ENCODE data around the gene DNAJC4.

Gene DNAJC4

GRCh38 chr11:64251753-64252002, 21.3 kb downstream of the DNAJC4 start:
- TF ChIP-seq CTCF (IDR thresholded peaks at IDR 0.05; ENCODE audit: borderline replicate concordance, control extremely low read depth, extremely low read depth, insufficient read depth, missing control alignments): no peak
- no peak for DNase-seq (ENCODE audit: low spot score)
- in situ Hi-C loops (cut with MboI; ENCODE audit: low sequenced_read_pairs, unreplicated experiment): no loop called here

GRCh38 chr11:64252003-64252872, 21.9 kb downstream of the DNAJC4 start:
- in situ Hi-C loops (cut with MboI; ENCODE audit: low sequenced_read_pairs, unreplicated experiment): no loop called here
- peak; percentile 66 for DNase-seq (ENCODE audit: low spot score)
- peak; percentile 24 for TF ChIP-seq CTCF (IDR thresholded peaks at IDR 0.05; ENCODE audit: borderline replicate concordance, control extremely low read depth, extremely low read depth, insufficient read depth, missing control alignments)

- TF ChIP-seq CTCF (IDR thresholded peaks at IDR 0.05; ENCODE audit: borderline replicate concordance, control extremely low read depth, extremely low read depth, insufficient read depth, missing control alignments): no peak
- no peak for DNase-seq (ENCODE audit: low spot score)
- in situ Hi-C loops (cut with MboI; ENCODE audit: low sequenced_read_pairs, unreplicated experiment): no loop called here
Observed at GRCh38 chr11:64253043-64253442, 22.7 kb downstream of the DNAJC4 start.

- no peak for TF ChIP-seq CTCF (IDR thresholded peaks at IDR 0.05; ENCODE audit: borderline replicate concordance, control extremely low read depth, extremely low read depth, insufficient read depth, missing control alignments)
- no peak for DNase-seq (ENCODE audit: low spot score)
- in situ Hi-C loops (cut with MboI; ENCODE audit: low sequenced_read_pairs, unreplicated experiment): no loop called here
Observed at GRCh38 chr11:64253481-64253880, 23.1 kb downstream of the DNAJC4 start.

GRCh38 chr11:64254326-64254725, 24.0 kb downstream of the DNAJC4 start:
- DNase-seq (ENCODE audit: low spot score): no peak
- in situ Hi-C loops (cut with MboI; ENCODE audit: low sequenced_read_pairs, unreplicated experiment): no loop called here
- TF ChIP-seq CTCF (IDR thresholded peaks at IDR 0.05; ENCODE audit: borderline replicate concordance, control extremely low read depth, extremely low read depth, insufficient read depth, missing control alignments): no peak

- no peak for TF ChIP-seq CTCF (IDR thresholded peaks at IDR 0.05; ENCODE audit: borderline replicate concordance, control extremely low read depth, extremely low read depth, insufficient read depth, missing control alignments)
- in situ Hi-C loops (cut with MboI; ENCODE audit: low sequenced_read_pairs, unreplicated experiment): no loop called here
Observed at GRCh38 chr11:64255135-64256128, 25.1 kb downstream of the DNAJC4 start.

More at GRCh38 chr11:64255135-64256128, 25.1 kb downstream of the DNAJC4 start:
- DNase-seq (ENCODE audit: low spot score): no peak
